ENCODE results near the gene EDIL3.

DNA sequence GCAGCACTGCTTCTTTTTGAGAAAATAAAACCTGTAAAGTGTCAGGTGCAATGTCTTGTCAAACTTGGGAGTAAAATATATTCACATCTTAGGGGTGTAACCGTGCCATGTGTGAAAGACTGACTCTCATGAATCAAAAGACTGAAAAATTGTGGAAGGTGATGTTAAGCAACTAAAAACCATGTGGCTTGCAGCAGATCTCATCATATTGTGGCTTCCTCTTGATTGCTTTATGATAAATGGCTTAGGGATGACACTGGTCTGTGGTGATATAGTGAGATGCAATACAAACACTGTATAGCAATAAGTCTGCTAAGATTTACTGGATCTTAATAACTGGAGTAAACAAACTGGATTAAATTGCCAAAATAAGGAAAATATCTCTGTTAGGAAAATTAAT, 321.6 kb downstream of the EDIL3 start:
- TF ChIP-seq, protein P1, sequence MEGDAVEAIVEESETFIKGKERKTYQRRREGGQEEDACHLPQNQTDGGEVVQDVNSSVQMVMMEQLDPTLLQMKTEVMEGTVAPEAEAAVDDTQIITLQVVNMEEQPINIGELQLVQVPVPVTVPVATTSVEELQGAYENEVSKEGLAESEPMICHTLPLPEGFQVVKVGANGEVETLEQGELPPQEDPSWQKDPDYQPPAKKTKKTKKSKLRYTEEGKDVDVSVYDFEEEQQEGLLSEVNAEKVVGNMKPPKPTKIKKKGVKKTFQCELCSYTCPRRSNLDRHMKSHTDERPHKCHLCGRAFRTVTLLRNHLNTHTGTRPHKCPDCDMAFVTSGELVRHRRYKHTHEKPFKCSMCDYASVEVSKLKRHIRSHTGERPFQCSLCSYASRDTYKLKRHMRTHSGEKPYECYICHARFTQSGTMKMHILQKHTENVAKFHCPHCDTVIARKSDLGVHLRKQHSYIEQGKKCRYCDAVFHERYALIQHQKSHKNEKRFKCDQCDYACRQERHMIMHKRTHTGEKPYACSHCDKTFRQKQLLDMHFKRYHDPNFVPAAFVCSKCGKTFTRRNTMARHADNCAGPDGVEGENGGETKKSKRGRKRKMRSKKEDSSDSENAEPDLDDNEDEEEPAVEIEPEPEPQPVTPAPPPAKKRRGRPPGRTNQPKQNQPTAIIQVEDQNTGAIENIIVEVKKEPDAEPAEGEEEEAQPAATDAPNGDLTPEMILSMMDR (IDR thresholded peaks at IDR 0.05) = no peak
- TF ChIP-seq POLR2AphosphoS5 (IDR thresholded peaks at IDR 0.05) (no peak), POLR2A (IDR thresholded peaks at IDR 0.05) (no peak)

All from prostate gland (tissue), 2 donors.